Activated CD8-positive, alpha-beta memory T cell treated with anti-CD3 and anti-CD28 coated beads, Interleukin-2, amount 50 U/mL, for 4 hours (primary cell): ENCODE results near the gene TTLL10.
A peak's percentile ranks its signal among the peaks of the same experiment; 100 is the strongest.

ENCODE experiments used
- DNase-seq: peaks from one replicate; pipeline ENCODE4 v3.0.0-alpha.2; 2020

The TTLL10 gene

DNA sequence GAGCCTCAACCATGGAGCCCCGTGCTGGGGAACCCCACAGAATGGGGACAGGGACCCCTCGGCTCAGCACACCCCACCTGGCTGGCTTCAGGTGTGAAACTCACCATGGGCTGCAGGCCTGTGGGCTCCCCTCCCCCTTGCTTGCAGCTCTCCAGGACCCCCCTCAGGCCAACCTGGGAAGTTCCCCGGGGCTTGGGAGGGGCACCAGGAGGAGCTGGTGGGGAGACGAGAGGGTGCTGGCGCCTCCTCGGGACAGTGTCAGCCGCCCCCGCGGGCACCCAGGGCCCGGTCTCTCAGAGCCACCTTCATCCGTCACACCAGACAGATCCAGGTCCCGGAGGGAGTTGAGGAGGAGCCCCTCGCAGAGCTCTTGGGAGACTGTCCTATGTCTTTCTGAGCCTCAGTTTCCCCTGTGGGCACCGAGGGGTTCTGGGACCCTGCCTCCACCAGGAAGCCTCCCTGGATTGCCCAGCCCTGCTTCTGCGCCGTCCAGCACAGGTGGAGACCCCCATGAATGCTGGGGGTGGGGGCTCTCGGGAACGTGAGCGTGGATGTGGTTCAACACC lies 33.4 kb downstream of the TTLL10 start:
- peak; percentile 38 for DNase-seq

- no peak for DNase-seq
Measured at GRCh38 chr1:1207571-1207892, 33.9 kb downstream of the TTLL10 start.

DNA sequence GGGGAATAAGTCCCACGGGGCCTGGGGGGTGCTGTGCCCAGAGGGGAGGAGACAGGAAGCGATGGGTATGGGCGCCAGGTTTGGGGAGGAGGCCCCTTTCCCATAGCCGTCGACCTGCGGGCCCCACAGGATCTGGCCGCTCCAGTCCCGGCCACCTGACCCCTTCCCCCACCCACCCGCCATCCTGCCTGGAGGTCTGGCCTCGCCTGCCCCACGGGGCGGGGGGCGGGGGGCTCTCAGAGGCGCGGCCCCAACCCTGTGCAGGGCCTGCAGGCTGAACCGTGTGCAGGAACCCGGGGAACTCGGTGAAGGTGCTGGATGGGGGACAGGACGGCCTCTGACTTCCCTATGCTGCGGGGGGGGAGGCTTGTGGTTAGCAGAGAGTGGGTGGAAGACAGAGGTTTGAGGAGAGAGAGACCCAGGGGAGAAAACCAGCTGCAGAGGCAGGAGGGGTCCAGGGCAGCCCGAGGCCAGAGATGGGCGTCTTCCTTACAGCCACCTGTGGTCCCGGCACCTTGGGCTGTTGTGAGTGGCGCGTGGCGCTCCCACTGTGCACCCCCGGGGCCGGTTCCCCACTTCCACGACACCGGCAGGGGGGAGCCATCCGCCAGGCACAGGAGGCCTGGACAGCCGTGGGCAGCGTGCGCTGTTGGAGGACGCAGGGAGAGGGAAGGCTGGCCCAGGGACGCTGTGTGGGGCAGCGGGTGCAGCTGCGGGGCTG lies 35.2 kb downstream of the TTLL10 start:
- DNase-seq, result peak; percentile 54

DNA sequence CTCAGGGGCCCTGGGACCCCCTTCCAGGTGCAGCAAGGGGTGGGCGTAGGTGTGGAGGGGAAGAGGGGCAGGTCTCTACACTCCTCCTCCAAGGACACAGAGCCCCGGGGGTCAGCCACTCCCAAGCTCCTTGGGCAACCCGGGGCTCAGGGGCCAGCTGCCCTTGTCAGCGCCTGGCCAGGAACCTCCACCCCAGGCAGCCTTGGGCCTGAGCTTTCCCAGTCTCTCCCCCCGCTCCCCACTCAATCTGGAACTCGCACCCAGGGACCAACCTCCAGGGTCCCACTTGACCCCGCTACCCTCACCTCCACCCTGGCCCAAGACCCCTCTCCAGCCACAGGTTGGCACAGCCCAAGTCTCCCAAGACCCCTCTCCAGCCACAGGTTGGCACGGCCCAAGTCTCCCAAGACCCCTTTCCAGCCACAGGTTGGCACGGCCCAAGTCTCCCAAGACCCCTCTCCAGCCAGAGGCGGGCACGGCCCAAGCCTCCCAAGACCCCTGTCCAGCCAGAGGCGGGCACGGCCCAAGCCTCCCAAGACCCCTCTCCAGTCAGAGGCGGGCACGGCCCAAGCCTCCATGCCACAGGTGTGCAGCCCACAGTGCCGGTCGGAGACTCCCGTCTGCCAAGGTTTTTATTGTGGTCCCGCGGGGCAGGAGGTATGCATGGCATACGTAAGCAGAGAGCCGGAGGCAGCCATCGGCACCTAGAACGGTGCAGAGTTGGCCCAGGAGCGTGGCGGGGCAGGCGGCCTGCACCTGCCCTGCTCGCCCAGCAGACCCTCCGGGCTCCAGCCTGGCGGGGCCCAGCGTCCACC lies 37.3 kb downstream of the TTLL10 start:
- DNase-seq, result peak; percentile 16

GRCh38 chr1:1211541-1212441 lies 38.1 kb downstream of the TTLL10 start:
- peak; percentile 17 for DNase-seq

DNA sequence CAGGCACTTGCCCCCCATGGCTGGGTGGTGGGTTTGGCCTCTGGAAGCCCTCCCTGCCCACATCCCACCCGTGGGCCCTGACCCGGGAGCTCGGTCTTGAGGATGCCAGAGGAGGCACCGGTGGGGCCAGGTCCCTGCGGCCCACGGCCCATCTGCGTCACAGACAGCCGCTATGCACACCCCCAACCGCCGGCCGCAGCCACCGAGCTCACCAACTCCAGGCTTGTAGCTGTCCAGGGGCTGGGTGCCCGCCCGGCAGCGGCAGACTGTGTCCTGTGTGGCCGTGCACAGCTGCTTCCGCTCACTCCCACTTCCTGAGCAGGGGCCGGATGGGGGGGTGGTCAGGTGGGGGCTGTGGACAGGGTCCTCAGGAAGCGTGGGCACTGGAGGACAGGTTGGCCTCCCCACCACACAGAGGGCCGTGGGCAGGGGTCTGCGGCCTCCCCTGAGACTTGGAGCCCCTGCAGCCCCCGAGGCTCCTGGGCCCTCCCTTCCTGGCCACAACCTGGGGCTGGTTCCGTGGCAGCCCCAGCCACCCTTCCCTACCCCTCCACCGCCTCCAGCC lies 39.2 kb downstream of the TTLL10 start:
- DNase-seq, result peak; percentile 50

GRCh38 chr1:1213345-1214265 lies 39.9 kb downstream of the TTLL10 start, which contains the start of gene TNFRSF4:
TNFRSF4 (minus strand) TSS chr1:1214153; CDS start chr1:1214127, 26 bp downstream.
- peak; percentile 46 for DNase-seq

GRCh38 chr1:1215080-1215676 lies 41.5 kb downstream of the TTLL10 start:
- DNase-seq, result no peak

- DNase-seq, result no peak
Measured at GRCh38 chr1:1215881-1216605, 42.4 kb downstream of the TTLL10 start.

- no peak for DNase-seq
Measured at GRCh38 chr1:1216770-1217620, 43.3 kb downstream of the TTLL10 start.

- no peak for DNase-seq
Measured at GRCh38 chr1:1217621-1218523, 44.2 kb downstream of the TTLL10 start.

DNA sequence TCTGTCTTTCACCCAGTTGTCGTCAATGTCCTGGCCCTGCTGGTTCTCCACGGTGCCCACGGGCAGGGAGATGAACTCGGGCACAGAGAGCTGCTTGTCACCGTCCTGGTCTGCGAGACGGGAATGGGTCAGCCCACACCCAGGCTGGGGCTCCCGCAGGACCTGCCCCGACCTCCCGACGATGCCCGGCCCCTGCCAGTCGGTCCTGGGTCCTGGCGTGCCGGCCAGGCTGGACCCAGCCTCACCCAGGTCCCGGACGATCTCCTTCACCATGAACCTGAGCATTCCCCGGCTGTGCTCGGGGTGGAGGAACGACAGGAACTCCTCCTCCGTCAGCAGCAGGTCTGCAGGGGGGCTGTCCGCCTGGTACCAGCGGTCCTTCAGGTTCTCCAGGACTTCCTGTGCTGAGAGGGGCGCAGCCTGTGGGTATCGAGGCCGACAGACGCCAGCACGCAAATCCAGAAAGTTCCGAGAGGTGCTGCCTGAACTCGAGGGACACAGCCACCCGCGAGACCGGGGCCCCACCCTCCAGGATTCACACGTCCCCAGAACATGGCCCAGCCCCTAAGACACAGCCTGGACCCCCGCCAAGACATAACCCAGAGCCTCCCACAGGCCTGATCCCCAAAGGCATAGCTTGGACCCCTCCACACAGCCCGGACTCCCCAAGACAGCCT lies 45.0 kb downstream of the TTLL10 start:
- no peak for DNase-seq

DNA sequence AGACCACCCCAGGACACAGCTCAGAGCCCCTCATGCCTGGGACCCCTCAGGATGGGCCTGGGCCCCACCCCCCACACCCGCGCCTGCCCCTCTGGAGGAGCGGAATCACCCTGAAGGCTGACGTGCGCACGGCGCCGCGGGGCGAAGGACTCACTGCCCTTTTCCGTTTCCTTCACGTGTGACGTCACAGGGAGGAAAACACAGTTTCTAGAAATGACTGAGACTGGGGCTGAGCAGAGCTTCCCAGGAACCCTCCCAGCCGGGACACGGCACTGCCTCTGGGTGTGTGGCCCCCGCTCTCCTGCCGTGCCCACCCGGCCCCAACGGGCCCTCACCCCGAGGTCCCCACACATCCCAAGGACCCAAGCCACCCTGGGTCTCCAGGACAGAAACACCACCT lies 45.7 kb downstream of the TTLL10 start:
- no peak for DNase-seq

GRCh38 chr1:1220197-1220596 lies 46.5 kb downstream of the TTLL10 start:
- DNase-seq, result no peak

DNA sequence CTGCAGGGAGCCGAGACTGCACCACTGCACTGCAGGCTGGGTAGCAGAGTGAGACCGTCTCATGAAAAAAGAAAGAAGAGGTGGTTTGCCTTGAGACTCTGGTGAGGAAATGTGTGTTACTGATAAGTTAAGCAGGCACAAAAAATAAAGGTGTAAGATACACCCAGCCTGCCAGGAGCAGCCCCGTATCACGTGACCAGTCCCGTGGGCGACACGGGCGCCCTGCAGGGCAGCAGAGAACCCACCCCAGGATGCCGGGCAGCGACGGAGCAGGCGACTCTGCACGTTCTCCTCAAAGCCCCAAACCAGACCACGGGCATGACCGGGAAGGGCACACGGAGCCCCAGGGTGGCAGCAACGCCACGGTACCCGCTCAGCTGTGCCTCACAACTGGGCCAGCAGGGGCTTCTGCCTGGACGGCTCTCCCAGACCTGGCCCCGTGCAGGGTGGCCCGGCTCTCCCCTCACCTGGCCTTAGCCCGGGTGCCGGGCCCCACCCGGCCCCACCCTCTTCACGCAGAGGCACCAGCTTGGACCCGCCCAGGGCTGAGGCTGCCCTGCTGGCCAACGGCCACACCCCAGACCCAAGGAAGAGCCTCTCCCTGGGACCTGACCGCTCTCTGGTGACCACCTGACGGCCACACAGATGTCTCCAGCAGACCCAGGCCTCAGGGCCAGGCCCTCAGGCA lies 48.4 kb downstream of the TTLL10 start:
- DNase-seq, result no peak

DNA sequence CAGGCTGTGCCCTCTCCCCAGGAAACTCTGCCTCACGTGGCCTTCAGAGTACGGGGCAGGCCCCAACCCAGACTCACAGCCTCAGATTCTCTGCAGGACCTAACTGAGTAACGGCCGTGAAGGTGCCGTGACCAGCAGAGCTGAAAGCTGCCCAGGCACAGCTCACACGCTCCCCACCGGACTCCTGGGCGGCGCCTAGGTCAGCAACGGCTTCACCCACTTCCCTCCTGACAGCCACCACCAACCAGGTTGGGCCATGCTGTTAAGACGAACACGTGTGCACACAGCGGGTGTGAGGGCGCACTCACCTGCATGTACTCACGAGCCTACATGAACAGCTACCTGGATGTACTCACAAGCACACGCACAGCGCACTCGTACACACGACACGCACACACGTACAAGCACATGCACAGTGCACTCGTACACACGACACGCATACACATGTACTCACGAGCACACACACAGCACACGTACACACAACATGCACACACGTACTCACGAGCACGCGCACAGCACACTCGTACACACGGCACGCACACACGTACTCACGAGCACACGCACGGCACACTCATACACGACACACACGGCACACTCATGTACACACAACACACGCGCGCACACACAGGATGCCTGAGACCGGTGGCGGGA lies 49.0 kb downstream of the TTLL10 start:
- DNase-seq, result no peak
